Activated CD4-positive, CD25-positive, alpha-beta regulatory T cell (primary cell): Measurements from ENCODE around the gene VIM.

Experiments used
- DNase-seq, 4 experiments: peaks; one replicate each; lab custom pipeline; 2025; lab: John Stamatoyannopoulos, UW

Gene VIM

DNA sequence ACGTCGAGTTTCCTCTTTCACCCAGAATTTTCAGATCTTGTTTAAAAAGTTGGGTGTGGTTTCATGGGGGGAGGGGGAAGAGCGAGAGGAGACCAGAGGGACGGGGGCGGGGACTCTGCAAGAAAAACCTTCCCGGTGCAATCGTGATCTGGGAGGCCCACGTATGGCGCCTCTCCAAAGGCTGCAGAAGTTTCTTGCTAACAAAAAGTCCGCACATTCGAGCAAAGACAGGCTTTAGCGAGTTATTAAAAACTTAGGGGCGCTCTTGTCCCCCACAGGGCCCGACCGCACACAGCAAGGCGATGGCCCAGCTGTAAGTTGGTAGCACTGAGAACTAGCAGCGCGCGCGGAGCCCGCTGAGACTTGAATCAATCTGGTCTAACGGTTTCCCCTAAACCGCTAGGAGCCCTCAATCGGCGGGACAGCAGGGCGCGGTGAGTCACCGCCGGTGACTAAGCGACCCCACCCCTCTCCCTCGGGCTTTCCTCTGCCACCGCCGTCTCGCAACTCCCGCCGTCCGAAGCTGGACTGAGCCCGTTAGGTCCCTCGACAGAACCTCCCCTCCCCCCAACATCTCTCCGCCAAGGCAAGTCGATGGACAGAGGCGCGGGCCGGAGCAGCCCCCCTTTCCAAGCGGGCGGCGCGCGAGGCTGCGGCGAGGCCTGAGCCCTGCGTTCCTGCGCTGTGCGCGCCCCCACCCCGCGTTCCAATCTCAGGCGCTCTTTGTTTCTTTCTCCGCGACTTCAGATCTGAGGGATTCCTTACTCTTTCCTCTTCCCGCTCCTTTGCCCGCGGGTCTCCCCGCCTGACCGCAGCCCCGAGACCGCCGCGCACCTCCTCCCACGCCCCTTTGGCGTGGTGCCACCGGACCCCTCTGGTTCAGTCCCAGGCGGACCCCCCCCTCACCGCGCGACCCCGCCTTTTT lies at the start of gene VIM:
Gene VIM, plus strand, starts transcription at position 151 of the 925 bp plus-strand sequence. CDS start 1,182 bp downstream, outside the sequence.
- DNase-seq = peak; percentile 52 to 75 (median 74)

DNA sequence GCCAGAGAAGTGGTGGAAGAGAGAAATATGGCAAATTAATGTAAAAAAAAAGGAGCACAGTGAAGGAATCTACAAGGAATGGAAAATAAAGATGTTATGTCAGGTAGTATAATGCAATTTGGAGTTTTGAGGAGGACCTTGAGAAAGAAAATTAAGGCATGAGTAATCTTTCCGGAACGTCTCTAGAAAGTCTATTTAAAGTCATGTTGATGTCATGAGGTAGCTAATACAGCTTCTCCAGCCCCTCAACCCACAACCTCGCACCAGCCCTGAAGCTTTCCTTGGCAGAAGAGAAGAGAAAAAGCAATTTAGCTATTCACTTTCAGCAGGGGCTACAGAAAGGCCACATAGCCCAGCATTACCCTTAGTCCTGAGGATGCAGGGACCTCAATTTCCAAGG lies 49.0 kb upstream of the VIM start:
- DNase-seq = no peak

- no peak for DNase-seq
These were observed 46.9 kb upstream of the VIM start for GRCh38 chr10:17181110-17181509.

- DNase-seq = no peak
These were observed 46.3 kb upstream of the VIM start for GRCh38 chr10:17181751-17182150.

- DNase-seq = no peak
These were observed 44.9 kb upstream of the VIM start for GRCh38 chr10:17183110-17183509.

DNA sequence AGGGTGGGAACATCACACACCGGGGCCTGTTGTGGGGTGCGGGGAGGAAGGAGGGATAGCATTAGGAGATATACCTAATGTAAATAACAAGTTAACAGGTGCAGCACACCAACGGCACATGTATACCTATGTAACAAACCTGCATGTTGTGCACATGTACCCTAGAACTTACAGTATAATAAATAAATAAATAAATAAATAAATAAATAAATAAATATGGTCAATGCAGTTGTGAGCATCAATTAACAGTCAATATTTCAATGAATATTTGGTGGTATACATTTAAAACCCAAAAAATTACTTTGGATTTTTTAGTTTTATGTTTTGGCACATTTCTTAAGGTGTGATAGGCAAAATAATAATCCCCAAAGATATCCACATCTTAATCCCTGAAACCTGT lies 42.2 kb upstream of the VIM start:
- DNase-seq = no peak

GRCh38 chr10:17188644-17189172 lies 39.3 kb upstream of the VIM start:
- no peak for DNase-seq

- no peak for DNase-seq
These were observed 37.4 kb upstream of the VIM start for GRCh38 chr10:17190602-17191001.

DNA sequence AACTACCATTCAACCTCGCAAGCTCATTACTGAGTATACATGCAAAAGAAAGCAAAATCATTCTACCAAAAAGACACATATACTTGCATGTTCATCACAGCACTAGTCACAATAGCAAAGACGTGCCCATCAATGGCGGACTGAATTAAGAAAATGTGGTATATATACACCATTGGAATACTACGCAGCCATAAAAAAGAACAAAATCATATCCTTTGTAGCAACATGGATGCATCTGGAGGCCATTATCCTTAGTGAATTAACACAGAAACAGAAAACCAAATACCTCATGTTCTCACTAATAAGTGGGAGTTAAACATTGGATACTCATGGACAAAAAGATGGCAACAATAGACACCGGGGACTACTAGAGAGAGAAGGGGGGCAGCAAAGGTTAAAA lies 33.0 kb upstream of the VIM start:
- no peak for DNase-seq

- no peak for DNase-seq
These were observed 32.0 kb upstream of the VIM start for GRCh38 chr10:17196045-17196444.

DNA sequence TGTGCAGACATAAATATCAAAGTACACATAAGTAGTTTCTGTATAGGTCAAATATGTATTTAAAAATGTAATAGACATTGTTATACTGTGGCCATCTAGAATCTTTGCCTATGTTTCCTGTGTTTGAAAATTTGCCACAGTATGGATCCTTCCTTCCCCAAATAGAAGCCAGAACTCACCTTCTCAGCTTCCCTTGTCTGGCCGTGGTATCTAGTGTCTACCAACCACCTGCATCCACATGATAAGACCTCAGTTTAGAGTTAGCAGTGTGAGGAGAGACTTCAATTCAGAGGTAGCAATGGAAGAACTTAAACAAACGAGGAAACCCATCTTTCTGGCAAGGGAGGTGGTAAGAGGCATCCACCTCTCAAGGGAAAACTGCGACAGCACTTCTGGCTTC lies 31.5 kb upstream of the VIM start:
- no peak for DNase-seq

GRCh38 chr10:17199351-17199804 lies 28.7 kb upstream of the VIM start:
- DNase-seq = no peak

DNA sequence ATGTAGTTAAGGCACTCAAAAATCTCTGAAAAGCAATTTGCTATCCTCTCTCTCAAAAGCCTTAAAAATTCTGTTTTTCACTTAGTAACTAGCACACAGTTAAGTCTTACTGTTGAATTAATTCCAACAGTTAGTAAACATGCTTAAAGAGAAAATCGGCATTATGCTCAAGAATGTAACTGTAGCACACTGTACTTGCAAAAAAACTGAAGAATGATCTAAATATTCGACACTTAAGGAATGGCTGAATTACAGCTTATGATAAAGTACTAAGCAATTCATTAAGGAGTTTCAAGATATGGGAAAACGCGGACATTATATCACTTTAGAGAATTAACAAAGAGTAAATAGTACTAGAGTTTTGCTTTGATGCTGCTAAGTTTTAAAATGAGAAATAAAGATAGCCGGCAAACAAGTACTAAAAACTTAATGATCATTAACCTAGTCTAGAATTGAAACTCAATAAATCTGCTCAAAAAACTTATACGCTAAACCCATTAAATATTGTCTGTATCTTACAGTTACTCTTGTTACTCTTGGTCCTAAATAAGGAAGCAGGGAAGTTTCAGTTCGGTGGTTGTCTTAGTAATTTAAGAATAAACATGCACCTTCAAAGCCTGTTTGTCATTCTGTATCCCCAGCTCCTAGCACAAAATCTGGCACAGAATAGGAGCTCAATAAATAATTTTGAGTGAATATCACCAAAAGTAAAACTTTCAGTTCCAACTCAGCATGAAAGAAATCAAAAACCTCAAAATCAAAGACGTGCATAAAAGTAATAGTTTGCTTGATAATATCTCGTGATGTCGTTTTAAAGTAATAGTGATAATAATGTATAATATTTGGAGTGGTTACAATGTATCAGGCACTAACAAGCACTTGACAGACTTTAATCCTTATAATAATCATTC lies 27.8 kb upstream of the VIM start:
- no peak for DNase-seq

DNA sequence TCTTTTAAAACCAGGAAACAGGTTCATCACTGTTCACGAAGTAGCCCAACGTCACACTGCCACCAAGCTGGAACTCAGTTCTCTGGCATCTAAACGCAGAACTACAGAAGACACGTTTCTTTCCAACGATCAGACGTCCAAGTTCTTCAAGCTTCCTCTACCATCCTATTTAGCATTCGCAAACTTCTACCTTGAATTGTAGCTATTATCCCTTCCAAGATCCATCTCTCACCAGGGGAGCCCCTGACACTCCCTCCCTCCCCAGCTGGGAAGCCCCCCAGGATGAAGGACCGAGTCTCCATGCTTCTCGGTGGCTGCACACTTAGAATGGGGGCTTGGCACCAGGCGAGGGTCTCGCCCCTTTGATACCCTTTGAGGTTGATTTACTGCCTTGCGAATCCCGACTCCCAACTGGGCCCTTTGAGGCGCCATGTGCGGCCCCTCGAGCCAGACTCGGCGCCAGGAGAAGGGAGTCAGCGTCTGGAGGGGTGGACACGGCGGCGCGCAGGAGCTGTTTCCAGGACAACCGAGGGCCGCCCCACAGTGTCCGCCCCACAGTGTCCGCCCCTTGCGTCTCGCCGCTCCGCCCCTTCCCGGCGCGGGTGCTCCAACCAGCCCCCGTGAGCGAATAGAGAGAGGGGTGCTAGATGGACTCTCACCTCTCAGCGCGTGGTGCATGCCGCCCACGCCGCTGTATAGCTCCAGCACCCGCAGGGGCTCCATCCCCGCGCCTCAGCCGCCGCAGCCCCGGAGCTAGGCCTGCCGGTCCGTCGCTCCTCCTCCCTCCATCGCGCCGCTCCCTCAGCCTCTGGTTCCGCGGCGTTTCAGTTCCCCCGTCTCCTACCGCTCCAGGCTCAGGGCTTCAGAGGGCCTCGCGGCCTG lies 26.9 kb upstream of the VIM start, which contains the start of gene TRDMT1:
Gene TRDMT1, minus strand, starts transcription at position 761 of the 882 bp plus-strand sequence. Its CDS starts 38 bp downstream, at position 723.
- peak; percentile 64 to 75 (median 70) for DNase-seq

GRCh38 chr10:17201794-17202116 lies 26.3 kb upstream of the VIM start:
- no peak for DNase-seq

- no peak for DNase-seq
These were observed 25.5 kb upstream of the VIM start for GRCh38 chr10:17202506-17202905.

DNA sequence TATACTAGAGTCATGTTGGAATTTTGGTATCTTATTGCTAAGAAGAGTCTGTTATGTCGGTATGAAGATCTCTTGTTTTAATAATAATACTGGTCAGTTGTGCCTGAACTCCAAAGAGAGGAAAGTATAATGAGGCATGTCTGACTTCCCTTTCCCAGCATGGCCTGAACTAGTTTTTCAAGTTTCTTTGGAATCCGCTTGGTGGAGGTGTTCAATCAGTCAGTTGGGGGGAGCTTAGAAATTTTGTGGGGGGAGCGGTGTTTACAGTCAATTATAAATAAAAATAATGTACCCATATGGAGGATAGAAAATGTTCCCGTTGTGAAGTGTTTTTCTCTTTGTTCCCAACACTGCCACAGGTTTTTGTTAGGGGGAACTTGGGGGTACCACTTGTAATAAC lies 25.0 kb upstream of the VIM start:
- DNase-seq = no peak

GRCh38 chr10:17203416-17203815 lies 24.6 kb upstream of the VIM start:
- DNase-seq = no peak

DNA sequence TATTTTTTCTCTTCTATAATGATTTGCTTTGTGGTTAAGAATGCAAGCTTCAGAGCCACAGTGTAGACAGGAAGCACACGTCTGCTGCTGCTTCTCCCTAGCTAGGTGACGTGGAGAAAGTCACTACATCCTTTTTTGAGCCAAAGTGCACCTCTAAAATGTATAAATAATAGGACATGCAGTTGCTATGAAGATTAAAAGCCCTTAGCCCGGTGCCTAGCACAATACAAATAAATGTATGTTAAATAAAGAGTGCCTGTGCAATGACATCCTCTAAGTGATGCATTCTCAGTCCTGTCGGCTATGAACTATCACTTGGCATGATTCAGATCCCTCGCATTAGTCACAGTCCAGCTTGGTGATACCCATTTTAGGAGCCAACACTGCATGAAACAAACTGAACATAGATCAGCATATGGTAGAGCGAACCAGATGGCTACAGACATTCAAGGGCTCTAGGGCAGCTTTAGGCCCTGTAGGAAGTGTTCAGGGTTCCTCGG lies 21.8 kb upstream of the VIM start:
- DNase-seq = peak in 1 of 4 experiments; percentile 12

- DNase-seq = no peak
These were observed 19.6 kb upstream of the VIM start for GRCh38 chr10:17208476-17208875.

DNA sequence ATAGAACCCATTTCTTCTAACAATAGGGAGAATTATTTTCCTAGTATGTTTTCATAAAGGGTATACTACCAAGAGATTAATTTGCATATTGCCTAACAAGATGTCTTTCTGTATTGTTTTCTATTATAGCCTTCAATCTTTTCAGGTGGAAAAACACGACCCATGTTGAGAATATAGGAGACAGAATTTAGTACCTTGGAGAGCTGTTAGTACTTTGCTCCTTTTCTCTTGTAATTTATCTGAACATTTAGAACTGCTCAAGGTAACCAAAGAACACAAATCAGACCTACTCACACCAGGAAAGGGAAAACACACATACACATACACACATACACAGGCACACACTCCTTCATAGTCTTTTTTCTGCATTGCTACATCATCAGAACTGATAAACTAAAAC lies 18.7 kb upstream of the VIM start:
- no peak for DNase-seq
